ENCODE data around the gene TEX2. TPM values are rescaled to one million over a fixed set of nuclear protein-coding genes. Genes with fewer than 3 reads are reported as not detected.

TEX2 gene
- total and polyA plus RNA-seq, 2 of the 13 experiments (the other 11 are each of a cell fraction or from before 2014, with no cell fraction given) = 21.4 to 37.7 TPM

DNA sequence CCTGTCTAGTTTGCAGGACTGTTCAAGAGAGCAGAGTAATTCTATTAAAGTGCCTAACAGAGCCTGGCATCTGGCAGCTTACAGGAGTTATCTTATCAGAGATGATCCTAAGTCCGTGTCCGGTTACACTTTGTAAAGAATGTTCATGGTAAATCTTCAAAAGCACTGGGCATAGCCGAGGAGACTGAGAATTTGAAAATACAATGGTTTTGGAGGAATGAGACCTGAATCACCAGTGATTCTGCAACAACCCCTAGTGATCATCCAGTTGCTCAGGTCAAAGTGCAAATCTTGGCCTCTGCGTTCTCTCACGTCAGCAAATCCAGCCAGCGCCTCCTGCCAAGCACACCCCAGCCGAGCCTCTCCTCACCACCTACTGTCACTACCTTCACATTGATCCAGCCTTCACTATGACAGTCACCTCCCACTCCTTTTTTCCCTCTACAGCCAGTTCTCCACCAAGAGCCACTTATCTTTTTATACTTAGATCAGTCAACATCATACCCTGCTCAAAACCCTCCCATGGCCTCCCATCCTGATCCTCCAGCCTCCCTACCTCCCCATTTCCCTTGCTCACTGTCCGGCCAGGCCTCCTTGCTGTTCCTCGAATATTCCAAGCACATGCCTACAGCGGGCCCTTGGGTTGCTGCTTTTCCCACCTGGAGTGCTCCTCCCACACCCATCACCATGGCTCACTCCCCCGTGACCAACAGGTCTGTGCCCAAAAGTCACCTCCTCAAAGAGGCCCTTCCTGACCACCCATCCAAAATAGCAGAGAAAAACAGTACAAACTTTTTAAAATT is 75.8 kb downstream of the TEX2 start (continued):
- TF ChIP-seq POLR2AphosphoS5 (IDR thresholded peaks at IDR 0.05; ENCODE audit: low read depth, low read length) = no peak
- TF ChIP-seq EEA1 (CRISPR knock-in tag; IDR thresholded peaks at IDR 0.05; ENCODE audit: borderline replicate concordance) = no peak
- 0 out of 2 replicates have a peak, but pooled peaks have one; percentile 71 for TF ChIP-seq ESRRA (CRISPR knock-in tag; IDR thresholded peaks at IDR 0.05; ENCODE audit: low read depth)
- peak; percentile 82 for TF ChIP-seq NR2F6 (IDR thresholded peaks at IDR 0.05)
- TF ChIP-seq NR2F6 (CRISPR knock-in tag; IDR thresholded peaks at IDR 0.05) = peak; percentile 86
- TF ChIP-seq, protein P1, sequence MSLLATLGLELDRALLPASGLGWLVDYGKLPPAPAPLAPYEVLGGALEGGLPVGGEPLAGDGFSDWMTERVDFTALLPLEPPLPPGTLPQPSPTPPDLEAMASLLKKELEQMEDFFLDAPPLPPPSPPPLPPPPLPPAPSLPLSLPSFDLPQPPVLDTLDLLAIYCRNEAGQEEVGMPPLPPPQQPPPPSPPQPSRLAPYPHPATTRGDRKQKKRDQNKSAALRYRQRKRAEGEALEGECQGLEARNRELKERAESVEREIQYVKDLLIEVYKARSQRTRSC (CRISPR knock-in tag; IDR thresholded peaks at IDR 0.05; ENCODE audit: low read depth) = no peak
- TF ChIP-seq ZNF354B (CRISPR knock-in tag; IDR thresholded peaks at IDR 0.05) = no peak
- no peak for TF ChIP-seq ZNF720 (CRISPR knock-in tag; IDR thresholded peaks at IDR 0.05)
- TF ChIP-seq ZNF776 (CRISPR knock-in tag; IDR thresholded peaks at IDR 0.05) = no peak
- TF ChIP-seq ZBTB7A (CRISPR knock-in tag; IDR thresholded peaks at IDR 0.05) = no peak
- TF ChIP-seq, protein P2, sequence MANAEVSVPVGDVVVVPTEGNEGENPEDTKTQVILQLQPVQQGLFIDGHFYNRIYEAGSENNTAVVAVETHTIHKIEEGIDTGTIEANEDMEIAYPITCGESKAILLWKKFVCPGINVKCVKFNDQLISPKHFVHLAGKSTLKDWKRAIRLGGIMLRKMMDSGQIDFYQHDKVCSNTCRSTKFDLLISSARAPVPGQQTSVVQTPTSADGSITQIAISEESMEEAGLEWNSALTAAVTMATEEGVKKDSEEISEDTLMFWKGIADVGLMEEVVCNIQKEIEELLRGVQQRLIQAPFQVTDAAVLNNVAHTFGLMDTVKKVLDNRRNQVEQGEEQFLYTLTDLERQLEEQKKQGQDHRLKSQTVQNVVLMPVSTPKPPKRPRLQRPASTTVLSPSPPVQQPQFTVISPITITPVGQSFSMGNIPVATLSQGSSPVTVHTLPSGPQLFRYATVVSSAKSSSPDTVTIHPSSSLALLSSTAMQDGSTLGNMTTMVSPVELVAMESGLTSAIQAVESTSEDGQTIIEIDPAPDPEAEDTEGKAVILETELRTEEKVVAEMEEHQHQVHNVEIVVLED (CRISPR knock-in tag; IDR thresholded peaks at IDR 0.05; ENCODE audit: borderline replicate concordance) = peak; percentile 36; the same call in 1 of the 2 replicates
- 0 out of 2 replicates have a peak, but pooled peaks have one; percentile 48 for TF ChIP-seq ZBTB3 (CRISPR knock-in tag; IDR thresholded peaks at IDR 0.05; ENCODE audit: borderline replicate concordance, low read depth)
- TF ChIP-seq, protein P3, sequence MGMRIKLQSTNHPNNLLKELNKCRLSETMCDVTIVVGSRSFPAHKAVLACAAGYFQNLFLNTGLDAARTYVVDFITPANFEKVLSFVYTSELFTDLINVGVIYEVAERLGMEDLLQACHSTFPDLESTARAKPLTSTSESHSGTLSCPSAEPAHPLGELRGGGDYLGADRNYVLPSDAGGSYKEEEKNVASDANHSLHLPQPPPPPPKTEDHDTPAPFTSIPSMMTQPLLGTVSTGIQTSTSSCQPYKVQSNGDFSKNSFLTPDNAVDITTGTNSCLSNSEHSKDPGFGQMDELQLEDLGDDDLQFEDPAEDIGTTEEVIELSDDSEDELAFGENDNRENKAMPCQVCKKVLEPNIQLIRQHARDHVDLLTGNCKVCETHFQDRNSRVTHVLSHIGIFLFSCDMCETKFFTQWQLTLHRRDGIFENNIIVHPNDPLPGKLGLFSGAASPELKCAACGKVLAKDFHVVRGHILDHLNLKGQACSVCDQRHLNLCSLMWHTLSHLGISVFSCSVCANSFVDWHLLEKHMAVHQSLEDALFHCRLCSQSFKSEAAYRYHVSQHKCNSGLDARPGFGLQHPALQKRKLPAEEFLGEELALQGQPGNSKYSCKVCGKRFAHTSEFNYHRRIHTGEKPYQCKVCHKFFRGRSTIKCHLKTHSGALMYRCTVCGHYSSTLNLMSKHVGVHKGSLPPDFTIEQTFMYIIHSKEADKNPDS (CRISPR knock-in tag; IDR thresholded peaks at IDR 0.05) = no peak
- TF ChIP-seq RBM22 (optimal IDR thresholded peaks at IDR 0.05; ENCODE audit: low read length) = no peak
- peak; percentile 81 for TF ChIP-seq ZNF772 (CRISPR knock-in tag; IDR thresholded peaks at IDR 0.05)
- TF ChIP-seq ZNF556 (CRISPR knock-in tag; IDR thresholded peaks at IDR 0.05; ENCODE audit: borderline replicate concordance) = peak; percentile 65; the same call in 1 of the 2 replicates
- TF ChIP-seq ARNT2 (CRISPR knock-in tag; IDR thresholded peaks at IDR 0.05; ENCODE audit: low read depth) = no peak
- no peak for TF ChIP-seq ZNF468 (CRISPR knock-in tag; IDR thresholded peaks at IDR 0.05)
- TF ChIP-seq ZNF777 (CRISPR knock-in tag; IDR thresholded peaks at IDR 0.05) = no peak
- no peak for TF ChIP-seq NFE2L1 (CRISPR knock-in tag; IDR thresholded peaks at IDR 0.05; ENCODE audit: borderline replicate concordance)
- TF ChIP-seq ZNF619 (CRISPR knock-in tag; IDR thresholded peaks at IDR 0.05) = no peak
- TF ChIP-seq JUNB (CRISPR knock-in tag; IDR thresholded peaks at IDR 0.05; ENCODE audit: borderline replicate concordance) = no peak
- TF ChIP-seq, protein P4, sequence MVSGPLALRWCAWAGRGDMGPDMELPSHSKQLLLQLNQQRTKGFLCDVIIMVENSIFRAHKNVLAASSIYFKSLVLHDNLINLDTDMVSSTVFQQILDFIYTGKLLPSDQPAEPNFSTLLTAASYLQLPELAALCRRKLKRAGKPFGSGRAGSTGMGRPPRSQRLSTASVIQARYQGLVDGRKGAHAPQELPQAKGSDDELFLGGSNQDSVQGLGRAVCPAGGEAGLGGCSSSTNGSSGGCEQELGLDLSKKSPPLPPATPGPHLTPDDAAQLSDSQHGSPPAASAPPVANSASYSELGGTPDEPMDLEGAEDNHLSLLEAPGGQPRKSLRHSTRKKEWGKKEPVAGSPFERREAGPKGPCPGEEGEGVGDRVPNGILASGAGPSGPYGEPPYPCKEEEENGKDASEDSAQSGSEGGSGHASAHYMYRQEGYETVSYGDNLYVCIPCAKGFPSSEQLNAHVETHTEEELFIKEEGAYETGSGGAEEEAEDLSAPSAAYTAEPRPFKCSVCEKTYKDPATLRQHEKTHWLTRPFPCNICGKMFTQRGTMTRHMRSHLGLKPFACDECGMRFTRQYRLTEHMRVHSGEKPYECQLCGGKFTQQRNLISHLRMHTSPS (CRISPR knock-in tag; IDR thresholded peaks at IDR 0.05; ENCODE audit: low read depth) = peak; percentile 89; the same call in 1 of the 2 replicates
- TF ChIP-seq SIN3A (IDR thresholded peaks at IDR 0.05; ENCODE audit: borderline replicate concordance, low read depth, low read length) = no peak
- no peak for TF ChIP-seq NFE2L2 (IDR thresholded peaks at IDR 0.05; ENCODE audit: low read length)

Data from HepG2 (cell line).